ENCODE results near the gene TMEM200C.

The TMEM200C gene

GRCh38 chr18:5895299-5895875, at the start of gene TMEM200C:
TSS of gene TMEM200C (minus strand) at chr18:5895522. CDS start at chr18:5892063, 3,459 bp downstream.
- DNase-seq (ENCODE audit: low read depth, low spot score), result no peak

GRCh38 chr18:5944448-5944847, 49.1 kb upstream of the TMEM200C start:
- DNase-seq (ENCODE audit: low read depth, low spot score), result no peak

- DNase-seq (ENCODE audit: low read depth, low spot score), result no peak
Measured at GRCh38 chr18:5943514-5943913, 48.2 kb upstream of the TMEM200C start.

- DNase-seq (ENCODE audit: low read depth, low spot score), result no peak
Measured at GRCh38 chr18:5942591-5942990, 47.3 kb upstream of the TMEM200C start.

GRCh38 chr18:5941890-5942289, 46.6 kb upstream of the TMEM200C start:
- no peak for DNase-seq (ENCODE audit: low read depth, low spot score)

- no peak for DNase-seq (ENCODE audit: low read depth, low spot score)
Measured at GRCh38 chr18:5939801-5940667, 44.7 kb upstream of the TMEM200C start.

GRCh38 chr18:5937795-5938194, 42.5 kb upstream of the TMEM200C start:
- DNase-seq (ENCODE audit: low read depth, low spot score), result no peak

- DNase-seq (ENCODE audit: low read depth, low spot score), result no peak
Measured at GRCh38 chr18:5937121-5937520, 41.8 kb upstream of the TMEM200C start.

- DNase-seq (ENCODE audit: low read depth, low spot score), result no peak
Measured at GRCh38 chr18:5930789-5931188, 35.5 kb upstream of the TMEM200C start.

- no peak for DNase-seq (ENCODE audit: low read depth, low spot score)
Measured at GRCh38 chr18:5918205-5918858, 23.0 kb upstream of the TMEM200C start.

GRCh38 chr18:5914951-5915350, 19.6 kb upstream of the TMEM200C start:
- no peak for DNase-seq (ENCODE audit: low read depth, low spot score)

- DNase-seq (ENCODE audit: low read depth, low spot score), result no peak
Measured at GRCh38 chr18:5914016-5914415, 18.7 kb upstream of the TMEM200C start.

- DNase-seq (ENCODE audit: low read depth, low spot score), result no peak
Measured at GRCh38 chr18:5912566-5912965, 17.2 kb upstream of the TMEM200C start.

GRCh38 chr18:5909125-5909524, 13.8 kb upstream of the TMEM200C start:
- DNase-seq (ENCODE audit: low read depth, low spot score), result no peak

GRCh38 chr18:5903386-5903785, 8.1 kb upstream of the TMEM200C start:
- DNase-seq (ENCODE audit: low read depth, low spot score), result no peak

- DNase-seq (ENCODE audit: low read depth, low spot score), result no peak
Measured at GRCh38 chr18:5900262-5900661, 4.9 kb upstream of the TMEM200C start.

- DNase-seq (ENCODE audit: low read depth, low spot score), result no peak
Measured at GRCh38 chr18:5899835-5900234, 4.5 kb upstream of the TMEM200C start.

GRCh38 chr18:5895876-5896740, 786 bp upstream of the TMEM200C start:
- no peak for DNase-seq (ENCODE audit: low read depth, low spot score)

- DNase-seq (ENCODE audit: low read depth, low spot score), result no peak
Measured at GRCh38 chr18:5894611-5895298, 567 bp downstream of the TMEM200C start.

GRCh38 chr18:5893956-5894610, 1.2 kb downstream of the TMEM200C start:
- no peak for DNase-seq (ENCODE audit: low read depth, low spot score)

Measured in brain pericyte (primary cell).